ENCODE measurements around the gene UBAP1L. TPM values are rescaled to one million over a fixed set of nuclear protein-coding genes. Genes with fewer than 3 reads are reported as not detected.
"Not testable (repeated sequence)": the region's sequence is repeated elsewhere in the genome, so short reads cannot be mapped to it uniquely, and the experiment has no call there.

The UBAP1L gene
- total RNA-seq, 1 experiment from 2014 or later = 3.0 TPM

GRCh38 chr15:65094294-65094995 is 20.6 kb downstream of the UBAP1L start:
- Histone ChIP-seq H3K9ac (ENCODE audit: extremely low read depth, insufficient read length, low read length) (no peak overlapping the region), H3K9me3 (ENCODE audit: control insufficient read depth, low read depth, low read length) (no peaks in the 10 kb centered on the region), H3K27ac (ENCODE audit: insufficient read length, low read depth, low read length) (no peak overlapping the region), H3K79me1 (ENCODE audit: insufficient read depth, low read depth, low read length, poor library complexity, severe bottlenecking) (no peaks in the 10 kb centered on the region), H3K79me2 (ENCODE audit: insufficient read depth, low read length) (no peaks in the 10 kb centered on the region), H3K4ac (ENCODE audit: low read depth, low read length) (no peak overlapping the region), H3K4me2 (ENCODE audit: insufficient read depth, insufficient read length, low read length) (no peak overlapping the region), H2BK20ac (ENCODE audit: low read depth, low read length, poor library complexity, severe bottlenecking) (no peak overlapping the region), H3K56ac (ENCODE audit: insufficient read length, low read depth, low read length) (no peak overlapping the region), H2BK120ac (ENCODE audit: low read depth, low read length, poor library complexity, severe bottlenecking) (no peak overlapping the region), H2AK5ac (ENCODE audit: insufficient read length, low read length) (no peak overlapping the region), H4K5ac (ENCODE audit: insufficient read length, low read depth, low read length) (no peak overlapping the region), H4K91ac (ENCODE audit: insufficient read length, low read depth, low read length) (no peak overlapping the region), H2BK5ac (ENCODE audit: insufficient read length, low read length) (no peak overlapping the region), H2BK12ac (ENCODE audit: insufficient read length, low read depth, low read length) (no peak overlapping the region), H3K23me2 (ENCODE audit: insufficient read length, low read depth, low read length, poor library complexity, severe bottlenecking) (no peaks in the 10 kb centered on the region), H3K4me1 (ENCODE audit: insufficient read depth, low read length) (no peaks in the 10 kb centered on the region), H4K8ac (replicated peaks; ENCODE audit: insufficient read length, low read depth, low read length) (no peak overlapping the region), H2AFZ (ENCODE audit: low read length) (no peak overlapping the region), H3K18ac (ENCODE audit: insufficient read length, low read depth, low read length) (no peak overlapping the region), H3T11ph (ENCODE audit: low read length) (no peak overlapping the region), H3K23ac (ENCODE audit: insufficient read length, low read depth, low read length) (no peak overlapping the region), H3K14ac (ENCODE audit: insufficient read depth, low read length) (no peak overlapping the region), H2BK15ac (ENCODE audit: low read depth, low read length) (no peak overlapping the region), H4K20me1 (ENCODE audit: control insufficient read depth, insufficient read depth, insufficient read length) (no peaks in the 10 kb centered on the region), H3K27me3 (ENCODE audit: insufficient read depth, low read length) (no peaks in the 10 kb centered on the region)
- TF ChIP-seq CTCF (conservative IDR thresholded peaks at IDR 0.05) = no peak
- peak overlapping the region in 1 of 3 experiments; percentile 66; a peak in 3 of 7 replicates for H3K27ac Mint-ChIP-seq
- H3K4me3 Mint-ChIP-seq = no peak overlapping the region; a peak in 1 of 5 replicates
- whole genome bisulfite sequencing (ENCODE audit: extremely low coverage, insufficient read length, low lambda C conversion rate) = no CpG with 5 or more reads among the region's 14 CpGs
- peaks cover 0 to 12% (median 8%) of the 10 kb centered on the region in 3 experiments; a peak in 6 of 7 replicates for H3K36me3 Mint-ChIP-seq (ENCODE audit: insufficient read depth in 1 of 3, low read depth in 3 of 3)
- DNase-seq = no peak
- H3K27me3 Mint-ChIP-seq (ENCODE audit: low read depth) = no peaks in the 10 kb centered on the region; the same call in 1 of the 2 replicates
- H3K9me3 Mint-ChIP-seq = no peaks in the 10 kb centered on the region
- peaks cover 4 to 7% of the 10 kb centered on the region in 2 experiments for H3K4me1 Mint-ChIP-seq

GRCh38 chr15:65093793-65094170 is 21.2 kb downstream of the UBAP1L start:
- not testable (repeated sequence) for H2BK20ac ChIP-seq (ENCODE audit: low read depth, low read length, poor library complexity, severe bottlenecking); H3K4me3 Mint-ChIP-seq; H3K27me3 Mint-ChIP-seq (ENCODE audit: low read depth); H4K5ac ChIP-seq (ENCODE audit: insufficient read length, low read depth, low read length); H3K4ac ChIP-seq (ENCODE audit: low read depth, low read length); H3K9me3 ChIP-seq (ENCODE audit: control insufficient read depth, low read depth, low read length); H3K79me2 ChIP-seq (ENCODE audit: insufficient read depth, low read length); H3K27ac ChIP-seq (ENCODE audit: insufficient read length, low read depth, low read length); H2BK5ac ChIP-seq (ENCODE audit: insufficient read length, low read length); H2AK5ac ChIP-seq (ENCODE audit: insufficient read length, low read length); H2BK120ac ChIP-seq (ENCODE audit: low read depth, low read length, poor library complexity, severe bottlenecking); H3K4me2 ChIP-seq (ENCODE audit: insufficient read depth, insufficient read length, low read length); H4K8ac ChIP-seq (replicated peaks; ENCODE audit: insufficient read length, low read depth, low read length); H3K9me3 Mint-ChIP-seq; H3K79me1 ChIP-seq (ENCODE audit: insufficient read depth, low read depth, low read length, poor library complexity, severe bottlenecking); H2AFZ ChIP-seq (ENCODE audit: low read length); H3K27me3 ChIP-seq (ENCODE audit: insufficient read depth, low read length); H3K4me1 ChIP-seq (ENCODE audit: insufficient read depth, low read length); H3K23ac ChIP-seq (ENCODE audit: insufficient read length, low read depth, low read length); H3K36me3 Mint-ChIP-seq (ENCODE audit: insufficient read depth in 1 of 3, low read depth in 3 of 3); H3K23me2 ChIP-seq (ENCODE audit: insufficient read length, low read depth, low read length, poor library complexity, severe bottlenecking); H3K56ac ChIP-seq (ENCODE audit: insufficient read length, low read depth, low read length); H2BK12ac ChIP-seq (ENCODE audit: insufficient read length, low read depth, low read length); H4K91ac ChIP-seq (ENCODE audit: insufficient read length, low read depth, low read length); H4K20me1 ChIP-seq (ENCODE audit: control insufficient read depth, insufficient read depth, insufficient read length); H3K9ac ChIP-seq (ENCODE audit: extremely low read depth, insufficient read length, low read length); H2BK15ac ChIP-seq (ENCODE audit: low read depth, low read length); H3K18ac ChIP-seq (ENCODE audit: insufficient read length, low read depth, low read length); H3T11ph ChIP-seq (ENCODE audit: low read length); DNase-seq; H3K14ac ChIP-seq (ENCODE audit: insufficient read depth, low read length)
- H3K27ac Mint-ChIP-seq = peak overlapping the region in 2 of 3 experiments; percentile 57 to 66; a peak in 3 of 7 replicates
- no CpG with 5 or more reads among the region's 13 CpGs for WGBS (ENCODE audit: extremely low coverage, insufficient read length, low lambda C conversion rate)
- peaks cover 11 to 14% of the 10 kb centered on the region in 2 experiments for H3K4me1 Mint-ChIP-seq

All from H9 (cell line).